ENCODE results near the gene ZMYND15.

DNA sequence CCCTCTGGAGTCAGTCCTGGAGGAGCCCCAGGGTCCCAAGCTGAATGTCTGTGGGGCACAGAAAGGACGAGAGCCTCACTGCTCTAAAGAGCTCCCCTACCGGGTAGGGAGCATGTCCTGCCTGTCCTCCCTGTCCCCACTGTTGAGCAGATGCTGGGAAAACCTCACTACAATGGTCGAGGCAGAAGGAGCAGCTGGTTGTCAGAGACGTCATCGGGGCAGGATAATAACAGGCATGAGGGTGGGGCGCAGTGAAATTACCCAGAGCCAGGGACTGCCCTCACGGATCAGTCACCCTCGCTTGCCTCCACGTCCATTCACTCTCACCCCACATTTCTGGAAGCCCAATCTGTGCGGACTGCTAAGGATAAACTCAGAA is 32.6 kb downstream of the ZMYND15 start:
- TF ChIP-seq OSR1 (CRISPR knock-in tag; IDR thresholded peaks at IDR 0.05) (no peak), ZFP30 (CRISPR knock-in tag; IDR thresholded peaks at IDR 0.05) (no peak), RARB (CRISPR knock-in tag; IDR thresholded peaks at IDR 0.05) (no peak), ESRRG (CRISPR knock-in tag; IDR thresholded peaks at IDR 0.05) (no peak), ZFP3 (CRISPR knock-in tag; IDR thresholded peaks at IDR 0.05) (no peak), ZNF70 (CRISPR knock-in tag; IDR thresholded peaks at IDR 0.05) (no peak), SNAI2 (CRISPR knock-in tag; IDR thresholded peaks at IDR 0.05) (no peak), TOX (CRISPR knock-in tag; IDR thresholded peaks at IDR 0.05; ENCODE audit: borderline replicate concordance) (no peak), ZC3H10 (CRISPR knock-in tag; IDR thresholded peaks at IDR 0.05) (no peak), ZNF8 (CRISPR knock-in tag; IDR thresholded peaks at IDR 0.05) (no peak)
- TF ChIP-seq, protein P1, sequence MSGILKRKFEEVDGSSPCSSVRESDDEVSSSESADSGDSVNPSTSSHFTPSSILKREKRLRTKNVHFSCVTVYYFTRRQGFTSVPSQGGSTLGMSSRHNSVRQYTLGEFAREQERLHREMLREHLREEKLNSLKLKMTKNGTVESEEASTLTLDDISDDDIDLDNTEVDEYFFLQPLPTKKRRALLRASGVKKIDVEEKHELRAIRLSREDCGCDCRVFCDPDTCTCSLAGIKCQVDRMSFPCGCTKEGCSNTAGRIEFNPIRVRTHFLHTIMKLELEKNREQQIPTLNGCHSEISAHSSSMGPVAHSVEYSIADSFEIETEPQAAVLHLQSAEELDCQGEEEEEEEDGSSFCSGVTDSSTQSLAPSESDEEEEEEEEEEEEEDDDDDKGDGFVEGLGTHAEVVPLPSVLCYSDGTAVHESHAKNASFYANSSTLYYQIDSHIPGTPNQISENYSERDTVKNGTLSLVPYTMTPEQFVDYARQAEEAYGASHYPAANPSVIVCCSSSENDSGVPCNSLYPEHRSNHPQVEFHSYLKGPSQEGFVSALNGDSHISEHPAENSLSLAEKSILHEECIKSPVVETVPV (CRISPR knock-in tag; IDR thresholded peaks at IDR 0.05) = no peak
- TF ChIP-seq, protein P2, sequence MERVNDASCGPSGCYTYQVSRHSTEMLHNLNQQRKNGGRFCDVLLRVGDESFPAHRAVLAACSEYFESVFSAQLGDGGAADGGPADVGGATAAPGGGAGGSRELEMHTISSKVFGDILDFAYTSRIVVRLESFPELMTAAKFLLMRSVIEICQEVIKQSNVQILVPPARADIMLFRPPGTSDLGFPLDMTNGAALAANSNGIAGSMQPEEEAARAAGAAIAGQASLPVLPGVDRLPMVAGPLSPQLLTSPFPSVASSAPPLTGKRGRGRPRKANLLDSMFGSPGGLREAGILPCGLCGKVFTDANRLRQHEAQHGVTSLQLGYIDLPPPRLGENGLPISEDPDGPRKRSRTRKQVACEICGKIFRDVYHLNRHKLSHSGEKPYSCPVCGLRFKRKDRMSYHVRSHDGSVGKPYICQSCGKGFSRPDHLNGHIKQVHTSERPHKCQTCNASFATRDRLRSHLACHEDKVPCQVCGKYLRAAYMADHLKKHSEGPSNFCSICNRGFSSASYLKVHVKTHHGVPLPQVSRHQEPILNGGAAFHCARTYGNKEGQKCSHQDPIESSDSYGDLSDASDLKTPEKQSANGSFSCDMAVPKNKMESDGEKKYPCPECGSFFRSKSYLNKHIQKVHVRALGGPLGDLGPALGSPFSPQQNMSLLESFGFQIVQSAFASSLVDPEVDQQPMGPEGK (CRISPR knock-in tag; IDR thresholded peaks at IDR 0.05; ENCODE audit: borderline replicate concordance) = no peak
- TF ChIP-seq, protein P3, sequence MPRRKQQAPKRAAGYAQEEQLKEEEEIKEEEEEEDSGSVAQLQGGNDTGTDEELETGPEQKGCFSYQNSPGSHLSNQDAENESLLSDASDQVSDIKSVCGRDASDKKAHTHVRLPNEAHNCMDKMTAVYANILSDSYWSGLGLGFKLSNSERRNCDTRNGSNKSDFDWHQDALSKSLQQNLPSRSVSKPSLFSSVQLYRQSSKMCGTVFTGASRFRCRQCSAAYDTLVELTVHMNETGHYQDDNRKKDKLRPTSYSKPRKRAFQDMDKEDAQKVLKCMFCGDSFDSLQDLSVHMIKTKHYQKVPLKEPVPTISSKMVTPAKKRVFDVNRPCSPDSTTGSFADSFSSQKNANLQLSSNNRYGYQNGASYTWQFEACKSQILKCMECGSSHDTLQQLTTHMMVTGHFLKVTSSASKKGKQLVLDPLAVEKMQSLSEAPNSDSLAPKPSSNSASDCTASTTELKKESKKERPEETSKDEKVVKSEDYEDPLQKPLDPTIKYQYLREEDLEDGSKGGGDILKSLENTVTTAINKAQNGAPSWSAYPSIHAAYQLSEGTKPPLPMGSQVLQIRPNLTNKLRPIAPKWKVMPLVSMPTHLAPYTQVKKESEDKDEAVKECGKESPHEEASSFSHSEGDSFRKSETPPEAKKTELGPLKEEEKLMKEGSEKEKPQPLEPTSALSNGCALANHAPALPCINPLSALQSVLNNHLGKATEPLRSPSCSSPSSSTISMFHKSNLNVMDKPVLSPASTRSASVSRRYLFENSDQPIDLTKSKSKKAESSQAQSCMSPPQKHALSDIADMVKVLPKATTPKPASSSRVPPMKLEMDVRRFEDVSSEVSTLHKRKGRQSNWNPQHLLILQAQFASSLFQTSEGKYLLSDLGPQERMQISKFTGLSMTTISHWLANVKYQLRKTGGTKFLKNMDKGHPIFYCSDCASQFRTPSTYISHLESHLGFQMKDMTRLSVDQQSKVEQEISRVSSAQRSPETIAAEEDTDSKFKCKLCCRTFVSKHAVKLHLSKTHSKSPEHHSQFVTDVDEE (CRISPR knock-in tag; IDR thresholded peaks at IDR 0.05) = no peak

All from SK-N-SH treated with all-trans-retinoic acid at 6 μM for 48 hours (cell line).